MM.1S (cell line): ENCODE measurements around the gene GLS.
"Not testable (repeated sequence)": the region's sequence is repeated elsewhere in the genome, so short reads cannot be mapped to it uniquely, and the experiment has no call there.

ENCODE experiments used
- CTCF ChIP-seq: fragments of 300-600 bp; sonication (generic); IDR thresholded peaks from 2 replicates; pipeline ENCODE4 v1.5.1; 2016; ENCODE audit warnings: antibody characterized with exemption, low read length, mixed read lengths
- EZH2 ChIP-seq: fragments of 300-600 bp; sonication (generic); optimal IDR thresholded peaks from 2 replicates; pipeline ENCODE3; 2017; ENCODE audit warnings: low read depth, mild to moderate bottlenecking, antibody characterized with exemption, low read length, mixed read lengths
- EZH2phosphoT487 ChIP-seq: fragments of 300-600 bp; sonication (generic); IDR thresholded peaks from 2 replicates; pipeline ENCODE4 v1.6.1; 2018; ENCODE audit warnings: antibody characterized with exemption, low read length

- TF ChIP-seq EZH2, CTCF, EZH2phosphoT487: not testable (repeated sequence)
Observed at GRCh38 chr2:190995315-190995714, 114.7 kb downstream of the GLS start.
